Neural cell (in vitro differentiated cells): Measurements from ENCODE around the gene CCDC77.

Source experiments
- EP300 ChIP-seq: fragments of 450-650 bp; conservative IDR thresholded peaks from 2 replicates; pipeline ENCODE4 v1.6.1; 2014; ENCODE audit warnings: antibody characterized with exemption, mild to moderate bottlenecking, moderate library complexity; ENCODE audit not compliant: poor library complexity, severe bottlenecking
- EZH2 ChIP-seq: fragments of 200-600, 300-800 bp; shearing (Covaris generic), sonication (generic); IDR thresholded peaks from 2 replicates; pipeline ENCODE4 v1.6.1; 2014; ENCODE audit warnings: antibody characterized with exemption, low read length, borderline replicate concordance, mild to moderate bottlenecking; ENCODE audit not compliant: insufficient read depth, poor library complexity, severe bottlenecking
- TF ChIP-seq, protein P1 (sequence below): fragments of 450-650 bp; IDR thresholded peaks from 2 replicates; pipeline ENCODE4 v1.5.1; 2014; ENCODE audit warnings: antibody characterized with exemption, mild to moderate bottlenecking, moderate library complexity; ENCODE audit not compliant: poor library complexity, severe bottlenecking

DNA sequence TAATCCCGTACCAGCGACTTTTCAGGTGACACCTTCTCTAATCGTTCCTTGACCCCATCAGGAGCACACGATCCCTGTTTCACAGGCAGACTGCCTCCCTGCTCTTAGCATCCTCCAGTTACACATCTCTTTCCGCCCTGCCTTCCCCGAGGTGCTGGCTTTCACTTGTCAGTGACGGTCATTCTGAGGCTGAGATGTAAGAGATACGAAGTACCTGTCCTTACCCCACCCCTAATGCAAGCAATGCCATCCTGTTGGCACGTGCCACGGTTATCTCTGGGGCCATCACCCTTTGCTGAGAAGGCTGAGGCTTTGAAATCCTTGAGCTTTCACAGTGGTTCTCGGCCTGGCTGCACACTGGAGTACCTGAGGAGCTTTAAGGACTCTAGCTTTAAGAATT is 82.7 kb downstream of the CCDC77 start:
- TF ChIP-seq EZH2: no peak
- TF ChIP-seq, protein P1, sequence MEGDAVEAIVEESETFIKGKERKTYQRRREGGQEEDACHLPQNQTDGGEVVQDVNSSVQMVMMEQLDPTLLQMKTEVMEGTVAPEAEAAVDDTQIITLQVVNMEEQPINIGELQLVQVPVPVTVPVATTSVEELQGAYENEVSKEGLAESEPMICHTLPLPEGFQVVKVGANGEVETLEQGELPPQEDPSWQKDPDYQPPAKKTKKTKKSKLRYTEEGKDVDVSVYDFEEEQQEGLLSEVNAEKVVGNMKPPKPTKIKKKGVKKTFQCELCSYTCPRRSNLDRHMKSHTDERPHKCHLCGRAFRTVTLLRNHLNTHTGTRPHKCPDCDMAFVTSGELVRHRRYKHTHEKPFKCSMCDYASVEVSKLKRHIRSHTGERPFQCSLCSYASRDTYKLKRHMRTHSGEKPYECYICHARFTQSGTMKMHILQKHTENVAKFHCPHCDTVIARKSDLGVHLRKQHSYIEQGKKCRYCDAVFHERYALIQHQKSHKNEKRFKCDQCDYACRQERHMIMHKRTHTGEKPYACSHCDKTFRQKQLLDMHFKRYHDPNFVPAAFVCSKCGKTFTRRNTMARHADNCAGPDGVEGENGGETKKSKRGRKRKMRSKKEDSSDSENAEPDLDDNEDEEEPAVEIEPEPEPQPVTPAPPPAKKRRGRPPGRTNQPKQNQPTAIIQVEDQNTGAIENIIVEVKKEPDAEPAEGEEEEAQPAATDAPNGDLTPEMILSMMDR: no peak
- no peak for TF ChIP-seq EP300
